OCI-LY1 (cell line): ENCODE measurements around the gene MDGA2.

Experiments
- H2AFZ ChIP-seq: fragments of 200-600 bp; sonication (generic), shearing (Covaris generic); 2 replicates; pipeline ENCODE4 v1.6.0; 2014; ENCODE audit warnings: antibody characterized with exemption, mild to moderate bottlenecking, low read length
- H3F3A ChIP-seq: fragments of 200-600 bp; sonication (generic), shearing (Covaris generic); 2 replicates; pipeline ENCODE4 v1.6.0; 2014; ENCODE audit warnings: mild to moderate bottlenecking, antibody characterized with exemption, low read length, moderate library complexity; ENCODE audit not compliant: insufficient read depth
- H3K27ac ChIP-seq: fragments of 200-600 bp; sonication (generic); 2 replicates; pipeline ENCODE4 v1.5.1; 2014; ENCODE audit warnings: low read length, mixed run types, mild to moderate bottlenecking, low read depth; ENCODE audit not compliant: poor library complexity, severe bottlenecking
- H3K27me3 ChIP-seq: fragments of 200-600 bp; sonication (generic); 2 replicates; pipeline ENCODE4 v1.6.0; 2014; ENCODE audit warnings: antibody characterized with exemption, mild to moderate bottlenecking, low read length, moderate library complexity; ENCODE audit not compliant: insufficient read depth
- H3K36me3 ChIP-seq: fragments of 200-600 bp; sonication (generic); 2 replicates; pipeline ENCODE4 v1.6.1; 2014; ENCODE audit warnings: mild to moderate bottlenecking, antibody characterized with exemption, low read length, moderate library complexity, mixed read lengths; ENCODE audit not compliant: insufficient read depth
- H3K4me1 ChIP-seq: fragments of 200-600 bp; sonication (generic); 2 replicates; pipeline ENCODE4 v1.5.1; 2014; ENCODE audit warnings: mild to moderate bottlenecking, low read length, moderate library complexity; ENCODE audit not compliant: insufficient read depth, severe bottlenecking
- H3K4me2 ChIP-seq: fragments of 200-600 bp; sonication (generic), shearing (Covaris generic); 2 replicates; pipeline ENCODE4 v1.6.1; 2014; ENCODE audit warnings: low read length
- H3K4me3 ChIP-seq: fragments of 200-600 bp; sonication (generic); 2 replicates; pipeline ENCODE4 v1.5.1; 2014; ENCODE audit warnings: low read length, low read depth, mild to moderate bottlenecking, mixed read lengths; ENCODE audit not compliant: poor library complexity, severe bottlenecking
- H3K79me2 ChIP-seq: fragments of 200-600 bp; shearing (Covaris generic); 2 replicates; pipeline ENCODE4 v1.6.1; 2016; ENCODE audit warnings: mixed run types, low read length, mixed read lengths; ENCODE audit not compliant: insufficient read depth
- H3K9ac ChIP-seq: fragments of 200-600 bp; sonication (generic), shearing (Covaris generic); 2 replicates; pipeline ENCODE4 v1.6.1; 2014; ENCODE audit warnings: mild to moderate bottlenecking, low read length, mixed read lengths
- H3K9me2 ChIP-seq: fragments of 200-600 bp; sonication (generic), shearing (Covaris generic); 2 replicates; pipeline ENCODE4 v1.6.1; 2014; ENCODE audit warnings: low read depth, mild to moderate bottlenecking, low read length, mixed read lengths
- H3K9me3 ChIP-seq: fragments of 200-600 bp; shearing (Covaris generic); 2 replicates; pipeline ENCODE4 v1.6.1; 2014; ENCODE audit warnings: low read length, mixed read lengths
- H4K20me1 ChIP-seq: fragments of 200-600 bp; sonication (generic), shearing (Covaris generic); 2 replicates; pipeline ENCODE4 v1.6.0; 2016; ENCODE audit warnings: mild to moderate bottlenecking, low read length; ENCODE audit not compliant: insufficient read depth
- EZH2 ChIP-seq: fragments of 200-600 bp; sonication (generic), shearing (Covaris generic); IDR thresholded peaks from 2 replicates; pipeline ENCODE4 v1.8.0; 2017; ENCODE audit warnings: borderline replicate concordance, mixed run types, mild to moderate bottlenecking, antibody characterized with exemption, low read length, moderate library complexity, mixed read lengths
- TF ChIP-seq, protein P1 (sequence below): fragments of 200-600 bp; sonication (generic), shearing (Covaris generic); IDR thresholded peaks from 2 replicates; pipeline ENCODE4 v1.5.1; 2017; ENCODE audit warnings: mild to moderate bottlenecking, antibody characterized with exemption, low read length, moderate library complexity, mixed read lengths

Gene MDGA2

DNA sequence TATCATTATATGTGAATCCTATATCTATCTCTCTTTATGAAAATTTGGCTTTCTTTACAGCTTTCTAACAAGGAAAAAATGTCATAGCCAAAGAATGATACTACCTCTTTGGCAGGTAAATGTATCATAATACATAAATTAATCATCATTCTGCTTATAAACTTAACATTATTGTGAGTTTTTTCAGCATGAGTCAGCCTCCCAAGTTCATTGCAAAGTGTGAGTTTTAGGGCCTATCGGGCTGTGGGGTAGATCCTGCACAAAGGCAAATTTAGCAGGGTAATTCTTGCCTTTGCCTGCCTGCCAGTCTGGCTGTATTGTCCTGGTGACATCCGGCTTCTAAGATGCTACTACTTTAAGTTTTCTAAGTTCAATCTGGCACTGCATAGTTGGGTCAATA lies 412.6 kb downstream of the MDGA2 start:
- Histone ChIP-seq H3K27ac (no peak overlapping the region), H3K27me3 (no peaks in the 10 kb centered on the region), H3K9me3 (no peaks in the 10 kb centered on the region), H2AFZ (no peak overlapping the region), H3F3A (no peaks in the 10 kb centered on the region), H3K4me1 (no peaks in the 10 kb centered on the region), H3K9me2 (no peaks in the 10 kb centered on the region), H3K9ac (no peak overlapping the region), H3K36me3 (no peaks in the 10 kb centered on the region), H3K79me2 (no peaks in the 10 kb centered on the region), H3K4me2 (no peak overlapping the region), H4K20me1 (no peaks in the 10 kb centered on the region), H3K4me3 (no peak overlapping the region)
- no peak for TF ChIP-seq EZH2
- TF ChIP-seq, protein P1, sequence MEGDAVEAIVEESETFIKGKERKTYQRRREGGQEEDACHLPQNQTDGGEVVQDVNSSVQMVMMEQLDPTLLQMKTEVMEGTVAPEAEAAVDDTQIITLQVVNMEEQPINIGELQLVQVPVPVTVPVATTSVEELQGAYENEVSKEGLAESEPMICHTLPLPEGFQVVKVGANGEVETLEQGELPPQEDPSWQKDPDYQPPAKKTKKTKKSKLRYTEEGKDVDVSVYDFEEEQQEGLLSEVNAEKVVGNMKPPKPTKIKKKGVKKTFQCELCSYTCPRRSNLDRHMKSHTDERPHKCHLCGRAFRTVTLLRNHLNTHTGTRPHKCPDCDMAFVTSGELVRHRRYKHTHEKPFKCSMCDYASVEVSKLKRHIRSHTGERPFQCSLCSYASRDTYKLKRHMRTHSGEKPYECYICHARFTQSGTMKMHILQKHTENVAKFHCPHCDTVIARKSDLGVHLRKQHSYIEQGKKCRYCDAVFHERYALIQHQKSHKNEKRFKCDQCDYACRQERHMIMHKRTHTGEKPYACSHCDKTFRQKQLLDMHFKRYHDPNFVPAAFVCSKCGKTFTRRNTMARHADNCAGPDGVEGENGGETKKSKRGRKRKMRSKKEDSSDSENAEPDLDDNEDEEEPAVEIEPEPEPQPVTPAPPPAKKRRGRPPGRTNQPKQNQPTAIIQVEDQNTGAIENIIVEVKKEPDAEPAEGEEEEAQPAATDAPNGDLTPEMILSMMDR, result no peak

DNA sequence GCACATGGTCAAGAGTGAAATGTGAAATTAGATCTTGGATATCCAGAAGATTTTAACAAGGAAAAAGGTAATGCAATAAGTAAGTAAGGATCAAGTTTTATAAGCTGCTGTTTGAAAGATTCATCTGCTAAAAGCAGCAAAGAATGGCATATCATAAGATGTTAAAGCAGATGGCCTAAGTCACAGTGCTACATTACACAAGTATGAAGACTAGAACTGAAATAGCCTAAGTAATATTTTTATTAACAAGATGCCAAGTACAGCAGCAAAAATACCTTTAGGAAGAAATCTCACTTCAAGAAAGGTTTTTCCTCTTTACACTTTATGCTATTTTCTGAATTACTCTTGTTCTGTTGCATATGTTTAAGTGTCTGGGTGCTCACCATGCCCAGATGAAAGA lies 414.1 kb downstream of the MDGA2 start:
- H3K9ac ChIP-seq, result no peak overlapping the region

DNA sequence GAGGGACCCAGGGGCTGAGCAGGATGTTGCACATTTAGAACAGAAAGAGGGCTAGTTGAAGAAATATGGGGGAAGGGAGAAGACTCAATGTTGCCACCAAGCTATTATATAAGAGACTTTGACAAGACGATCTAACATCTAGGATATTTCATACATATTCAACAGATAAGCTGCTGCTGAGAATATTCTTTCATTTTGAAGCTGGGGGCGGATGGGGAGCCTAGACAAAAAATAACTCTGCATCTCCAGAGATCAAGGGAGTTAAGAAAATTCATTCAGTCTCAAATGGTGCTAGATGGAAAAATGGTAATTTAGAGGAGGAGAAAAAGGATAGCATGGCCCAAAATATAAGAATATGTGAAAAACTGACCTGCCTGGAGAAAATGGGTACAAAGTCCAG lies 415.6 kb downstream of the MDGA2 start:
- Histone ChIP-seq H3K27ac (no peak overlapping the region), H3K4me1 (no peaks in the 10 kb centered on the region), H4K20me1 (no peaks in the 10 kb centered on the region), H3K9ac (no peak overlapping the region), H3K36me3 (no peaks in the 10 kb centered on the region), H3K9me3 (no peaks in the 10 kb centered on the region), H3K9me2 (no peaks in the 10 kb centered on the region), H2AFZ (no peak overlapping the region), H3K79me2 (no peaks in the 10 kb centered on the region), H3K27me3 (no peaks in the 10 kb centered on the region), H3K4me3 (no peak overlapping the region), H3F3A (no peaks in the 10 kb centered on the region), H3K4me2 (no peak overlapping the region)
- no peak for TF ChIP-seq EZH2
- TF ChIP-seq, protein P1, result no peak

More for the DNA sequence above, 414.1 kb downstream of the MDGA2 start:
- no peaks in the 10 kb centered on the region for H3K27me3 ChIP-seq
- H3K9me3 ChIP-seq, result no peaks in the 10 kb centered on the region
- no peak overlapping the region for H3K27ac ChIP-seq
- H3K36me3 ChIP-seq, result no peaks in the 10 kb centered on the region
- no peak overlapping the region for H3K4me2 ChIP-seq
- H3K9me2 ChIP-seq, result no peaks in the 10 kb centered on the region
- no peak for TF ChIP-seq EZH2
- TF ChIP-seq, protein P1, result no peak
- H4K20me1 ChIP-seq, result no peaks in the 10 kb centered on the region
- H3F3A ChIP-seq, result no peaks in the 10 kb centered on the region
- no peak overlapping the region for H2AFZ ChIP-seq
- no peak overlapping the region for H3K4me3 ChIP-seq
- H3K79me2 ChIP-seq, result no peaks in the 10 kb centered on the region
- H3K4me1 ChIP-seq, result no peaks in the 10 kb centered on the region
